AG09319 (cell line): Measurements from ENCODE around the gene PARVA.

Experiments
- DNase-seq: peaks from one replicate; pipeline ENCODE4 v3.0.0-alpha.2; 2010; ENCODE audit warnings: low read depth; ENCODE audit errors: extremely low read depth
- CTCF ChIP-seq: IDR thresholded peaks from 2 replicates; pipeline ENCODE4 v1.5.1; 2011; ENCODE audit warnings: low read depth, mild to moderate bottlenecking, inconsistent platforms, low read length, moderate library complexity

The PARVA gene

GRCh38 chr11:12435264-12435663, 57.9 kb downstream of the PARVA start:
- DNase-seq: no peak
- no peak for TF ChIP-seq CTCF

- no peak for TF ChIP-seq CTCF
These were observed 58.9 kb downstream of the PARVA start for GRCh38 chr11:12436266-12436665.

GRCh38 chr11:12438291-12438690, 60.9 kb downstream of the PARVA start:
- TF ChIP-seq CTCF: no peak

More at GRCh38 chr11:12436266-12436665, 58.9 kb downstream of the PARVA start:
- no peak for DNase-seq

GRCh38 chr11:12439615-12440014, 62.2 kb downstream of the PARVA start:
- TF ChIP-seq CTCF: no peak
- no peak for DNase-seq

More at GRCh38 chr11:12438291-12438690, 60.9 kb downstream of the PARVA start:
- DNase-seq: no peak

GRCh38 chr11:12440565-12440964, 63.2 kb downstream of the PARVA start:
- no peak for TF ChIP-seq CTCF
- DNase-seq: no peak

GRCh38 chr11:12441231-12441861, 64.0 kb downstream of the PARVA start:
- no peak for DNase-seq
- TF ChIP-seq CTCF: no peak

- TF ChIP-seq CTCF: no peak
- no peak for DNase-seq
These were observed 67.2 kb downstream of the PARVA start for GRCh38 chr11:12444601-12445000.
